Endothelial cell (in vitro differentiated cells): ENCODE results near the gene PHC2. TPM values are rescaled to one million over a fixed set of nuclear protein-coding genes. Genes with fewer than 3 reads are reported as not detected.

Experiments
- DNase-seq: peaks from one replicate; pipeline ENCODE4 v3.0.0; 2021; ENCODE audit warnings: low spot score
- H3K27ac Mint-ChIP-seq: one replicate; pipeline ENCODE4 v1.8.0; 2021; ENCODE audit warnings: mixed read lengths, inconsistent platforms; ENCODE audit not compliant: unreplicated experiment
- H3K27me3 Mint-ChIP-seq: one replicate; pipeline ENCODE4 v1.8.0; 2021; ENCODE audit warnings: mild to moderate bottlenecking, moderate library complexity, mixed read lengths, inconsistent platforms; ENCODE audit not compliant: unreplicated experiment
- H3K36me3 Mint-ChIP-seq: one replicate; pipeline ENCODE4 v1.8.0; 2021; ENCODE audit warnings: mild to moderate bottlenecking, low read depth, mixed read lengths, inconsistent platforms; ENCODE audit not compliant: unreplicated experiment
- H3K4me1 Mint-ChIP-seq: one replicate; pipeline ENCODE4 v1.8.0; 2021; ENCODE audit warnings: mild to moderate bottlenecking, mixed read lengths, inconsistent platforms; ENCODE audit not compliant: unreplicated experiment
- H3K4me3 Mint-ChIP-seq: one replicate; pipeline ENCODE4 v1.8.0; 2021; ENCODE audit warnings: mild to moderate bottlenecking, mixed read lengths, inconsistent platforms; ENCODE audit not compliant: unreplicated experiment
- H3K9me3 Mint-ChIP-seq: one replicate; pipeline ENCODE4 v1.8.0; 2021; ENCODE audit warnings: mixed read lengths, inconsistent platforms; ENCODE audit not compliant: unreplicated experiment
- total RNA-seq: library from RNA; stranded (reverse); fragmentation: NEBNext Ultra II Directional; extraction: Animal tissue kit (Norgen Biotek cat#: 25700); gene quantifications from one replicate; pipeline ENCODE4 v1.2.1, GENCODE V29; 2021; ENCODE audit not compliant: unreplicated experiment
- TF ChIP-seq, protein P1 (sequence below): fragments of 200-600 bp; sonication (generic); IDR thresholded peaks from one replicate; pipeline ENCODE4 v1.5.0; 2021; ENCODE audit warnings: antibody characterized with exemption; ENCODE audit not compliant: unreplicated experiment

PHC2 gene
- total RNA-seq, 1 donor from 2014 or later: 177 TPM

DNA sequence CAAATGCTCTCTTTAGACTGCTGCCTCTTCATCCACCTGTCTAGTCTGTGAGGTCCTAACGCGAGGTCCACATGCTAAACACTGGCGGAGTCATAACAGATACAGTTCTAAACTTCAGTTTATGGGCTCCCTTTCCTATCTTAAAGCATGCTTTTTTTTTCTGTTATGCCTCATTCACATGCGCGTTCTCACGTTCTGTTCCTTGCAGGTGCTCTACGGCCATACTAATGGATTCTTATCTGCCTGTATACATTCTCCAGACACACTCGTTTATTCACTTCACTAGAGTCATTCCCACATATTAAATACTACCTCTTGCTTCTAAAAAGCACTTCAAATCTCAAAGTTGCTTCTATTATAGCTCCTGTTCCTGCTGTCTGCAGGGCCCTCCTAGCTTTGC, 38.7 kb downstream of the PHC2 start:
- DNase-seq: no peak
- Mint-ChIP-seq H3K4me3 (no peak overlapping the region), H3K4me1 (peaks cover 10% of the 10 kb centered on the region), H3K27me3 (no peaks in the 10 kb centered on the region), H3K9me3 (no peaks in the 10 kb centered on the region), H3K27ac (no peak overlapping the region), H3K36me3 (no peaks in the 10 kb centered on the region)
- TF ChIP-seq, protein P1, sequence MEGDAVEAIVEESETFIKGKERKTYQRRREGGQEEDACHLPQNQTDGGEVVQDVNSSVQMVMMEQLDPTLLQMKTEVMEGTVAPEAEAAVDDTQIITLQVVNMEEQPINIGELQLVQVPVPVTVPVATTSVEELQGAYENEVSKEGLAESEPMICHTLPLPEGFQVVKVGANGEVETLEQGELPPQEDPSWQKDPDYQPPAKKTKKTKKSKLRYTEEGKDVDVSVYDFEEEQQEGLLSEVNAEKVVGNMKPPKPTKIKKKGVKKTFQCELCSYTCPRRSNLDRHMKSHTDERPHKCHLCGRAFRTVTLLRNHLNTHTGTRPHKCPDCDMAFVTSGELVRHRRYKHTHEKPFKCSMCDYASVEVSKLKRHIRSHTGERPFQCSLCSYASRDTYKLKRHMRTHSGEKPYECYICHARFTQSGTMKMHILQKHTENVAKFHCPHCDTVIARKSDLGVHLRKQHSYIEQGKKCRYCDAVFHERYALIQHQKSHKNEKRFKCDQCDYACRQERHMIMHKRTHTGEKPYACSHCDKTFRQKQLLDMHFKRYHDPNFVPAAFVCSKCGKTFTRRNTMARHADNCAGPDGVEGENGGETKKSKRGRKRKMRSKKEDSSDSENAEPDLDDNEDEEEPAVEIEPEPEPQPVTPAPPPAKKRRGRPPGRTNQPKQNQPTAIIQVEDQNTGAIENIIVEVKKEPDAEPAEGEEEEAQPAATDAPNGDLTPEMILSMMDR: no peak

DNA sequence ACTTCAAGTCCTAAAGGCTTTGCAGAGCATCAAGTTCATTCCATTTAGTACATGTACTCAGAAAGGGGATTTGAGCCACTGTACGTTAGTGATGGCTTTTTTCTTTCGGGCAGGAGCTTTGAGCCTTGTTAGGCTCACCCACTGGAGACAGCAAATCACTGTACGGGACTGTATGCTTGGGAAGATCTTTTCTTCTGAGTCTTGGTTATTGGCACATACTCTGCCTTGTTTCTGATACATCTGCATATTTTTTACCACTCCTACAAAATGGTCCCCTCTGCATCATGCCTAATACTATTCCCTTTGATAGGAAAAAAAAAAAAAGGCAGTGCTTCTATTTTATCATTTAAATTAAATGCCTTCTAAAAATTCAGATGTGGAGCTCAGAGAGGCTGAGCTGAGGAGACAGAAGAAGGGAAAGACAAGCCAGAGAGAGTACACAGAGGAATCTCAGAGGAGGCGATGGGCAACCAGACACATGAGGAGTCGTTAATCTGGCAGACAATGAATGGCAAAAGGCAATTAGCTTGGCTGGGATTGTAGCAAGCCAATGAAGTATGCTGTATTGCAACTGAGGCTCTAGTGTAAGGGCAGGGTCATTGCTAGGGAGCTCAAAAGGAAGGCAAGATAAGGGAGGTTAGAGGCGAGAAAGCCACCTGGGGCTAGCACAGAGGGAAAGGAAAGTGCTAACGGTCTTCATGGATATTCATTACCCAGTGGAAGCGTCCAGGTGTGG, 39.4 kb downstream of the PHC2 start:
- no peak overlapping the region for H3K4me3 Mint-ChIP-seq
- H3K27me3 Mint-ChIP-seq: no peaks in the 10 kb centered on the region
- DNase-seq: no peak
- H3K9me3 Mint-ChIP-seq: no peaks in the 10 kb centered on the region
- TF ChIP-seq, protein P1: no peak
- peaks cover 7% of the 10 kb centered on the region for H3K4me1 Mint-ChIP-seq
- no peak overlapping the region for H3K27ac Mint-ChIP-seq
- H3K36me3 Mint-ChIP-seq: no peaks in the 10 kb centered on the region

DNA sequence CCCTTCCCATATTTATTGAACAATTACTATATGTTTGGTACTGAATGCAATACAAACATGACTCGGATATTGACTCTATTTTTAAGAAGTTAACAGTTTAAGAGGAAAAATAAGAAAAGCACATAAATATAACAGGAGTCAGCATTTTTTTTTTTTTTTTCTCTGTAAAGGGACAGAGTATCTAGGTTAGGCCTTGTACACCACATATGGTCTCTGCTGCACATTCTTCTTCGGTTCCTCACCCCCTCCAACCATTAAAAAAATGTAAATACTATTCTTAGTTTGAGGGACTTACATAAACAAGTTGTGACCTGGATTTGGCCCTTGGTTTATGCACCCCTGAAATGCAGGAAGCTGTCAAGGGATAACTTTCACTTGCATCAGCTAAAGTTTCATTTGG, 40.4 kb downstream of the PHC2 start:
- Mint-ChIP-seq H3K4me3 (no peak overlapping the region), H3K27ac (no peak overlapping the region), H3K36me3 (no peaks in the 10 kb centered on the region), H3K4me1 (peaks cover 7% of the 10 kb centered on the region), H3K27me3 (no peaks in the 10 kb centered on the region), H3K9me3 (no peaks in the 10 kb centered on the region)
- DNase-seq: no peak
- TF ChIP-seq, protein P1: no peak

DNA sequence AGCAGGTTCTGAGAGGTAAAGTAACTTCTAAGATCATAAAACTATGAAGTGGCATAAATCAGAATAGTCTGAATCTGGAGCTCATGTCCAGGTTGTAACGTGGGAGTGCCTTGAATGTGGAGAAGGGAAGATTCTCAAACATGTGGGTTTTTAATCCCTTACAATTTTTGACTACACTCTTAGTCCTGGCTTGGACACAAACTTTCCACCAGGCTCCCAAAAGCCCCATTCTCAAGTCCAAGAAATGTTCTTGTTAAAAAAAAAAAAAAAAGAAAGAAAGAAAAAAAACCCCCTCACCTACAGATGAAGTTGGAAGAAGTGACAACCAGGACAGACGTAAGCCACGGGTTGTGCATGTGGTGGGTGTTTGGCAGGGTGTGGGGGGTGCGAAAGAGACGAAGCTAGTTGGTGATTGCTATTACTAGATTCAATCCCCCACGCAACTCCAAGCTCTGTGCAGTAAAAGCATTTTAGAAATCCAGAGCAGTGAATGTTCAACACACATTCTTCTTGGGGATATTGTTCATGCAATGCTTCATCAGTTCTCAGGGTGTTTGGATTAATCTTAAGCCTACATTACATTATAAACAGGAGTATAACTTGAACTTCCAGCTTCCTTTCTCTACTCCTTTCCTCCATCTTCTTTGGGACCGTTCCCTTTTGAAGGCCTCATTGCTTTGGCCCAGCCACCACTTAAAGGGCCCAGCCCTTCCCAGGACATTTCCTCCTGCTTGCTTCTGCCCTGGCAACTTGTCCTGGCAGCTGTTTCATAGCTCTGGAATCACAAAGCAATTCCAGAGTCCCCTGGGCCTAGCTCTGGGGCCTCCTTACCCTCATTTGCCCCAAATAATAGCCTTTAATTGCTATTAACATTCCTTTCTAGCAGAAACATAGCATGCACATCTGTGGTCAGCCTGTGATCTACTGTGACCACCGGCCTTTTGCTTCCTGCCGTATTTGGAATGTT, 41.8 kb downstream of the PHC2 start:
- H3K27me3 Mint-ChIP-seq: no peaks in the 10 kb centered on the region
- no peak overlapping the region for H3K4me3 Mint-ChIP-seq
- peaks cover 7% of the 10 kb centered on the region for H3K4me1 Mint-ChIP-seq
- H3K9me3 Mint-ChIP-seq: no peaks in the 10 kb centered on the region
- no peaks in the 10 kb centered on the region for H3K36me3 Mint-ChIP-seq
- H3K27ac Mint-ChIP-seq: no peak overlapping the region
- TF ChIP-seq, protein P1: no peak
- DNase-seq: no peak
